Esophagus muscularis mucosa (tissue), 3 donors: ENCODE results near the gene CHKA.

ENCODE experiments used
- POLR2A ChIP-seq: fragments of 450-650 bp; IDR thresholded peaks from one replicate; pipeline ENCODE4 v1.6.1; 2017; ENCODE audit warnings: antibody characterized with exemption, moderate library complexity, mild to moderate bottlenecking, low read depth
- POLR2AphosphoS5 ChIP-seq, 2 donors: sonication (generic); formaldehyde crosslinking; IDR thresholded peaks; one replicate each; pipeline ENCODE4 v1.6.1; 2017; ENCODE audit warnings: antibody characterized with exemption in 2 of 2
- TF ChIP-seq, protein P1 (sequence below), 3 experiments: fragments of 200-600 bp in 2 of 3; fragments of 450-650 bp in 1 of 3; sonication (generic) in 2 of 3; IDR thresholded peaks; one replicate each; pipeline ENCODE4 v1.5.1; 2017 to 2019; ENCODE audit warnings: antibody characterized with exemption in 3 of 3, mild to moderate bottlenecking in 2 of 3, moderate library complexity in 1 of 3

DNA sequence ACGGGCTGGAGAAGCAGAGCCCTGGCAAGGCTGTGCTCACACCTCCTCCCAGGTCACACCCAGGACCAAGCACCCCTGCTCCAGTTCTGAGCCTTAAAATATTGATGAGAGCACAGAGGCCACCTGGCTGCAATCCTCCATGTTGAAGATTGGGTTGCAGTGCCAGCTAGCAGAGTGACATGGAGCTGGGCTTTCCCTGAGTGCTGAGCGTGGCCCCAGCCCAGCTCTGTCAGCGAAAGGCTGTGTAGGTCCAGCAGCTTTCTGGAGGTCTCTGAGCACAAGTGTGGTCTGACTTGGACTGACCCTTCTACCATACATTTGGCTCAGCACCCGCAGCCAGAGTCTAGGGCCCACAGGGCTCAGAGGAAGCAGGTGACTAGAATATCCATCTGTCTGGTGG, 4.0 kb upstream of the CHKA start:
- TF ChIP-seq POLR2A (no peak), POLR2AphosphoS5 (IDR thresholded peaks at IDR 0.05) (no peak)
- TF ChIP-seq, protein P1, sequence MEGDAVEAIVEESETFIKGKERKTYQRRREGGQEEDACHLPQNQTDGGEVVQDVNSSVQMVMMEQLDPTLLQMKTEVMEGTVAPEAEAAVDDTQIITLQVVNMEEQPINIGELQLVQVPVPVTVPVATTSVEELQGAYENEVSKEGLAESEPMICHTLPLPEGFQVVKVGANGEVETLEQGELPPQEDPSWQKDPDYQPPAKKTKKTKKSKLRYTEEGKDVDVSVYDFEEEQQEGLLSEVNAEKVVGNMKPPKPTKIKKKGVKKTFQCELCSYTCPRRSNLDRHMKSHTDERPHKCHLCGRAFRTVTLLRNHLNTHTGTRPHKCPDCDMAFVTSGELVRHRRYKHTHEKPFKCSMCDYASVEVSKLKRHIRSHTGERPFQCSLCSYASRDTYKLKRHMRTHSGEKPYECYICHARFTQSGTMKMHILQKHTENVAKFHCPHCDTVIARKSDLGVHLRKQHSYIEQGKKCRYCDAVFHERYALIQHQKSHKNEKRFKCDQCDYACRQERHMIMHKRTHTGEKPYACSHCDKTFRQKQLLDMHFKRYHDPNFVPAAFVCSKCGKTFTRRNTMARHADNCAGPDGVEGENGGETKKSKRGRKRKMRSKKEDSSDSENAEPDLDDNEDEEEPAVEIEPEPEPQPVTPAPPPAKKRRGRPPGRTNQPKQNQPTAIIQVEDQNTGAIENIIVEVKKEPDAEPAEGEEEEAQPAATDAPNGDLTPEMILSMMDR (IDR thresholded peaks at IDR 0.05) = no peak
